ES-I3 (cell line): Measurements from ENCODE around the gene SKAP1.

Experiments used
- H3K36me3 ChIP-seq: 2 replicates; pipeline ENCODE4 v1.6.1; 2013; ENCODE audit warnings: mild to moderate bottlenecking, low read length, control low read depth, moderate library complexity; ENCODE audit not compliant: insufficient read depth
- H3K4me1 ChIP-seq: 2 replicates; pipeline ENCODE4 v1.6.1; 2013; ENCODE audit warnings: mild to moderate bottlenecking, control low read depth, low read length; ENCODE audit not compliant: insufficient read depth
- H3K9ac ChIP-seq: 2 replicates; pipeline ENCODE4 v1.6.1; 2013; ENCODE audit warnings: low read depth, mild to moderate bottlenecking, low read length, moderate library complexity
- H3K9me3 ChIP-seq: 2 replicates; pipeline ENCODE4 v1.6.1; 2013; ENCODE audit warnings: mild to moderate bottlenecking, low read length, moderate library complexity; ENCODE audit not compliant: control insufficient read depth, insufficient read depth

Gene SKAP1

GRCh38 chr17:48173191-48173984 lies 256.6 kb downstream of the SKAP1 start:
- peaks cover 1% of the 10 kb centered on the region; the same call in 1 of the 2 replicates for H3K4me1 ChIP-seq
- no peaks in the 10 kb centered on the region for H3K9me3 ChIP-seq
- no peaks in the 10 kb centered on the region for H3K36me3 ChIP-seq

DNA sequence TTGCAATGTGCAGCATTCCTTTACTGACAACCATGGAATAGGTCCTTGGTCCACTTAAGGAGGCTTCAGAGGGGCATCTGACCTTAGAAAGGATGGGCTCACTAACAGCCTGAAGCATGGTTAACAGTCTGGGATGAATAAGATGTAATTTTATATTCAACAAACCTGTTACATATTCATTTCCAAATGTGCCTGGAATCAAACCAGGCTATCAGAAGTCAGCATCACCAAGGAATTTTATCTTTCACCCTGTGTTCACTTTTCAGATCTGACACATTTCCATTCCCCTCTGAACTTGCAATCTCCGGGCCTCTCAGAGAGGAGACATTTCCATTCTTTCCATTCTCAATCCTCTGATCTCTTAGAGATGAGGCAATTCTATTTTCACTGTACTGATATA lies 260.1 kb downstream of the SKAP1 start:
- Histone ChIP-seq H3K9ac (no peak overlapping the region), H3K36me3 (no peaks in the 10 kb centered on the region), H3K9me3 (no peaks in the 10 kb centered on the region), H3K4me1 (no peaks in the 10 kb centered on the region; the same call in 1 of the 2 replicates)

More at GRCh38 chr17:48173191-48173984, 256.6 kb downstream of the SKAP1 start:
- H3K9ac ChIP-seq: no peak overlapping the region

DNA sequence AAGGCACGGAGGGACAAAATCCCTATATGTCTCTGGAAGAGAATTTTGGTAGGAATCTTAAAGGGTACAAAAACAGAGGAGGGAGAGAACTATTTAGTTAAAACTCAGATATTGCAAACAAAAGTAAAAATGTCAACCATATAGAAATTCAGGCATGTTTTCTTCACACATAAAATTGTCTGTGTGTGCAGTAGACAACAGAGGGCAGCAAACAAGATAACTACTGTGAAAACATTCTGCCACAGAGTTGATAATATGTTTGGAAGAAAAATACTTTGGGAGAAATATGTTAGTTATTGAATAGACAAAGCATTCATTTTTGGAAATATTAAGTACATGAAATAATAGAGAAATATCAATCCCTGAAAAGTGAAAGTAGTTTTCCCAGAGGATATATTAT lies 266.2 kb downstream of the SKAP1 start:
- Histone ChIP-seq H3K9me3 (no peaks in the 10 kb centered on the region), H3K9ac (no peak overlapping the region), H3K36me3 (no peaks in the 10 kb centered on the region), H3K4me1 (peaks cover 42% of the 10 kb centered on the region)

DNA sequence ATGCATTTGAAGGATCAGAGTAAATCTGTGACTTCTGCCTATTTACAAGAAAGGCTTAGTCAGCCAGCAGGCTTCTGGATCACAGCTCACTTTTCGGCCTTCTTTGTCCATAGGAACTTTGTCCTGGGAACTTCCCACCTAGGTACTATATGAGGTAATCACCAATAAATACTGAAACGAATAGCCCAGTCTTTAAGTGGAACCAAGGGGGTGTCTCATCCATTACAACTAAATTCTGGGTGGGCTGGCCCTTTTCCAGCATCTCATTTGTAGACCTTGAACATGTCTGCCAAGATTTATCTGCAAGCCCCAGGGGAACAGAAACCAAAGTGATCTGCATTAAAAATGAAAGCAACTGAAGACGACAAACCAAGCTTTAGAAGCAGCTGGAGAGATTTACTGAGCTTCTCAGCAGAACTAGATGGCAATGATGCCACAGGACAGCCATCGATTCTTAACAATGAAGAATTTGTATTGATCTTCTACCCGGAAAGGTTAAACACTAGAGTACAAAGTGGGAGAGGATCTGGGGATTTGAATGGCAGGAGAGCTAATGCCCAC lies 267.0 kb downstream of the SKAP1 start:
- Histone ChIP-seq H3K9ac (no peak overlapping the region), H3K9me3 (no peaks in the 10 kb centered on the region), H3K4me1 (peaks cover 42% of the 10 kb centered on the region), H3K36me3 (no peaks in the 10 kb centered on the region)

GRCh38 chr17:48162306-48162934 lies 267.6 kb downstream of the SKAP1 start:
- Histone ChIP-seq H3K36me3 (no peaks in the 10 kb centered on the region), H3K9ac (no peak overlapping the region), H3K4me1 (peaks cover 42% of the 10 kb centered on the region), H3K9me3 (no peaks in the 10 kb centered on the region)

GRCh38 chr17:48161127-48161905 lies 268.7 kb downstream of the SKAP1 start:
- Histone ChIP-seq H3K9me3 (no peaks in the 10 kb centered on the region), H3K4me1 (peaks cover 46% of the 10 kb centered on the region), H3K36me3 (no peaks in the 10 kb centered on the region), H3K9ac (peak overlapping the region; percentile 2; the same call in 1 of the 2 replicates)

GRCh38 chr17:48160177-48161081 lies 269.6 kb downstream of the SKAP1 start:
- Histone ChIP-seq H3K9me3 (no peaks in the 10 kb centered on the region), H3K9ac (0 out of 2 replicates have a peak overlapping the region, but pooled peaks have one; percentile 2), H3K36me3 (no peaks in the 10 kb centered on the region), H3K4me1 (peaks cover 50% of the 10 kb centered on the region)

GRCh38 chr17:48159232-48159631 lies 270.8 kb downstream of the SKAP1 start:
- H3K36me3 ChIP-seq: no peaks in the 10 kb centered on the region
- H3K9me3 ChIP-seq: no peaks in the 10 kb centered on the region
- H3K9ac ChIP-seq: no peak overlapping the region
- H3K4me1 ChIP-seq: peaks cover 50% of the 10 kb centered on the region

GRCh38 chr17:48155889-48156611 lies 274.0 kb downstream of the SKAP1 start:
- Histone ChIP-seq H3K9me3 (no peaks in the 10 kb centered on the region), H3K4me1 (peaks cover 37% of the 10 kb centered on the region)

DNA sequence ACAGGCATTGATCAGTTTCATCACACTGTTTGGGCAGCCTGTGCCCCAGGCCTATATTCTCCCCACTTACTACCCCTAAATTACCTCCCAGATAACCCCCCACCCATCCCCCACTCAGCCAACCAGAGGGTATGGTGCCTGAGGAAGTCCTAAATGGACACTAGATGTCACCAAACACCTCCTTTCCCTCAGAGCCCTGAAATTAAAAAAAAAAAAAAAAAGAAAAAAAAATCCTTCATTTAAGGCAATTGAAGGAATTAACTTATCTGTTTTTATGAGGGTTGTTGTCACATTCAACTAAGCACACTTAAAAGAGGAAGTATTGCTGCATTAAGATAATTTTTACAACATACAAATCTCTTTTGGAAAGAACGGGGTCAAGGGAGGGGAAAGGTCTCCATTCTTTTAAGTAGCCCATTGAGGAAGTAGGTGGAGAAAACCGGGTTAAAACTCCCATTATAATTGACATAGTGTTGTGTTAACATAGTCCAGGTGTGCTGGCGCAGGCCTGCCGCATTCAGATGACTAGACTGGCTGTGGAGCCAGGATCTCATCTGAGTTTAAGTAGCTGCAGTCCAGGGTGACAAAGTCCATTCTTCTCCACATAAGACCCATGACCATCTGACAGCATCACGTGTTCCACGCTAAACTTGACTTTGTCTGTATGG lies 276.2 kb downstream of the SKAP1 start:
- Histone ChIP-seq H3K9me3 (no peaks in the 10 kb centered on the region), H3K36me3 (no peaks in the 10 kb centered on the region), H3K4me1 (peaks cover 38% of the 10 kb centered on the region), H3K9ac (no peak overlapping the region)

More at GRCh38 chr17:48155889-48156611, 274.0 kb downstream of the SKAP1 start:
- no peak overlapping the region for H3K9ac ChIP-seq
- no peaks in the 10 kb centered on the region for H3K36me3 ChIP-seq

GRCh38 chr17:48152289-48152688 lies 277.7 kb downstream of the SKAP1 start:
- Histone ChIP-seq H3K4me1 (peaks cover 40% of the 10 kb centered on the region), H3K9ac (no peak overlapping the region), H3K9me3 (no peaks in the 10 kb centered on the region), H3K36me3 (no peaks in the 10 kb centered on the region)

GRCh38 chr17:48151220-48151619 lies 278.8 kb downstream of the SKAP1 start:
- Histone ChIP-seq H3K9ac (no peak overlapping the region), H3K9me3 (no peaks in the 10 kb centered on the region), H3K36me3 (no peaks in the 10 kb centered on the region)

More at GRCh38 chr17:48151220-48151619, 278.8 kb downstream of the SKAP1 start:
- peaks cover 36% of the 10 kb centered on the region for H3K4me1 ChIP-seq
